Measurements from ENCODE around the gene PATE2.

GRCh38 chr11:125790825-125791224, 12.2 kb upstream of the PATE2 start:
- TF ChIP-seq CTCF (IDR thresholded peaks at IDR 0.05; ENCODE audit: extremely low read depth in 1 of 2, insufficient read depth in 1 of 2, low read depth in 1 of 2, low read length in 2 of 2) (no peak), POLR2AphosphoS5 (IDR thresholded peaks at IDR 0.05; ENCODE audit: insufficient read depth, low read depth, low read length) (no peak), POLR2A (IDR thresholded peaks at IDR 0.05; ENCODE audit: low read depth, low read length) (no peak), MYC (IDR thresholded peaks at IDR 0.05; ENCODE audit: low read depth, low read length) (no peak), MAX (IDR thresholded peaks at IDR 0.05; ENCODE audit: insufficient read depth, insufficient read length) (no peak), EZH2 (IDR thresholded peaks at IDR 0.05; ENCODE audit: borderline replicate concordance, low read depth, low read length, severe bottlenecking) (no peak), FOS (IDR thresholded peaks at IDR 0.05; ENCODE audit: borderline replicate concordance, insufficient read depth, low read length) (no peak), JUN (IDR thresholded peaks at IDR 0.05; ENCODE audit: borderline replicate concordance, insufficient read depth, insufficient read length, low read depth) (no peak), GATA2 (IDR thresholded peaks at IDR 0.05; ENCODE audit: insufficient read depth, insufficient read length, low read depth, low read length) (no peak)
